ENCODE measurements around the gene PTH2.

Gene PTH2

GRCh38 chr19:49430678-49431329, 7.6 kb upstream of the PTH2 start:
- no peak for FAIRE-seq

DNA sequence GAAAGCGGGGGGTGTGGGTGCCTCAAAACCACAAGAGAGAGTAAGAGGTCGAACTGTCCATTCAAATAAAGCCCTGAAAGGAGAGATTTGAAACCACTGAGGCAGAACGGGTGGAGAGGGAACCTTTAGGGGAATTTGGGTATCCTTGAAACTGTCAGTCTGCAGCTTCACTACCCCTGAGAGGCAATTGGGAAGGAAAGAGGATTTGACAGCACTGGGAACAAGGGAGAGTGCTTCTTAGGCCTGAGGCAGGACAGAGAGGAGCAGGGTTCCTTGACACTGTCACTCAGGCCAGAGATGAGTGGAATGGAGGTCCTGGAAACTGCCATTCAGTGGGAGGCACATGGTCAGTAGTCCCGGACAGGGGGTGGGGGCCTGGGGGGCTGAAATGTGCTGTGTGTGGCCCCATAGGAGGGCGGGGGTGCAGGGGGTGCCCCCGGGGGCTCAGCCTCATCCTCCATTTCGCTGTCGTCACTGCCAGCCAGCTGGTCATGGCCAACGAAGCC, 7.0 kb upstream of the PTH2 start:
- FAIRE-seq = no peak

GRCh38 chr19:49428547-49429451, 5.6 kb upstream of the PTH2 start:
- no peak for FAIRE-seq

DNA sequence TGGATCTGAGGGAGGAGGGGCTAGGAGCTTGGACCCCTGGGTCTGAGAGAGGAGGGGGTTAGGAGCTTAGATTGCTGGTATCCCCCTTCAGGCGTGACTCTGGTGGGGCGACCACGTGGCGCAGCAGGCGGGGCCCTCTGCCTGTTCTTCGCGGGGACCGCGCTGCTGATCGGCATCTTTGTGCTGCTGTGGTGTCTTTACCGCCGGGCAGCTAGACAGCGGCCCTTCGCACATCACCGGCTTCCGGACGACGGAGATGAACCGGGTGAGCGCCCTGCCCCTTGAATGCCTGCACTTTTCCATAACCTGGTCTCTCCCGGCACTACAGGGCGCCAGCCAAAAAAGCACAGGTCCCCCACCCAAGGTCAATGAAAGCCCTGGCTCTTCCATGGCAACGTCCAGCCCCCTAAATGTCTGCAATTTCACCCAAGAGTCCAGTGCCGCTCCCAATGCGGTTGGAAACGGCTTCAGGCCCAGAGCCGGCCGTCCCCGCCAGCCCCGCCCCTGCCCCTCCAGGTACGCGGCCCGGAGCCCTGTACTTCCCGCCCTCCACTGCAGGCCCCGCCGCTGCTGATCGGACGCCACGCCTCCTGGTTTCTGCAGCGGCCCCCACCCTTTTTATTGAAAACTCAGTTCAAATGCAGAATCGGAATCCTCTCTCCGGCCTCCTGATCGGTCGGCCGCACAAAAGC, 4.8 kb upstream of the PTH2 start:
- no peak for FAIRE-seq

DNA sequence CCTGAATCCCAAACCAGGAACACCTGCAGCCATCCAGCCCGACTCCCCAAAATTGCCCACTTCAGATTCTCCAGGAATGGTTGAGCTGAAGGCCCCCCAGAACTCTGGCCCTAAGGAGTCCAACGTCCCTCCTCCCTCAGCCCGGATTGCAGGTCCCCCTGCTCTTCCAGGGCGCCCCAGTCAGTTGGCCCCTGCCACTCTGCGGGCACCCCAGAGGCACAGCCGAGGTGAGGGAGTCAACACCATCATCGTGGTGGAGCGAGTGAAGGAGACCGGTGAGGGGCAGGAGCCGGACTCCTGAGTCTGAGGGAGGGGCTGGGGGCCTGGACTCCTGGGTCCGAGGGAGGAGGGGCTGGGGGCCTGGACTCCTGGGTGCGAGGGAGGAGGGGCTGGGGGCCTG, 4.1 kb upstream of the PTH2 start:
- no peak for FAIRE-seq

- no peak for FAIRE-seq
Observed at GRCh38 chr19:49425922-49426592, 2.8 kb upstream of the PTH2 start.

GRCh38 chr19:49425178-49425577, 1.9 kb upstream of the PTH2 start, which contains the start of gene GFY:
TSS of gene GFY (plus strand) at chr19:49425388. CDS start at chr19:49426431, 1,043 bp downstream.
- no peak for FAIRE-seq

- FAIRE-seq = no peak
Observed at GRCh38 chr19:49423985-49424303, 703 bp upstream of the PTH2 start.

- no peak for FAIRE-seq
Observed at GRCh38 chr19:49422407-49423070, 702 bp downstream of the PTH2 start.

DNA sequence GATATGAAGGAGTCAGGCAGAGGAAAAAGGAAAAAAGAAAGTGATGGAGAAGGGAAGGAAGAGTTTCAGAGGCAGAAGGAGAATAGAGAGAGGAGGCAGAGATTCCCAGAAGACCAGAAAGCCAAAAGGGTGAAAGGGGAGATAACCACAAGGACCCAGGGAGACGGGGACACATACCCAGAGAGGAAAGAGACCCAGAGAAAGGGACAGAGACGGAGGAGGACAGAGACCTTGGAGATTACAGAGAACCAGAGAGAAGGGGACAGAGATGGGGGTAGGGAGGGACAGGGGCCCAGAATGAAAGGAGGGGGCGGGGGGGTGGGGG, 1.4 kb downstream of the PTH2 start:
- FAIRE-seq = no peak

DNA sequence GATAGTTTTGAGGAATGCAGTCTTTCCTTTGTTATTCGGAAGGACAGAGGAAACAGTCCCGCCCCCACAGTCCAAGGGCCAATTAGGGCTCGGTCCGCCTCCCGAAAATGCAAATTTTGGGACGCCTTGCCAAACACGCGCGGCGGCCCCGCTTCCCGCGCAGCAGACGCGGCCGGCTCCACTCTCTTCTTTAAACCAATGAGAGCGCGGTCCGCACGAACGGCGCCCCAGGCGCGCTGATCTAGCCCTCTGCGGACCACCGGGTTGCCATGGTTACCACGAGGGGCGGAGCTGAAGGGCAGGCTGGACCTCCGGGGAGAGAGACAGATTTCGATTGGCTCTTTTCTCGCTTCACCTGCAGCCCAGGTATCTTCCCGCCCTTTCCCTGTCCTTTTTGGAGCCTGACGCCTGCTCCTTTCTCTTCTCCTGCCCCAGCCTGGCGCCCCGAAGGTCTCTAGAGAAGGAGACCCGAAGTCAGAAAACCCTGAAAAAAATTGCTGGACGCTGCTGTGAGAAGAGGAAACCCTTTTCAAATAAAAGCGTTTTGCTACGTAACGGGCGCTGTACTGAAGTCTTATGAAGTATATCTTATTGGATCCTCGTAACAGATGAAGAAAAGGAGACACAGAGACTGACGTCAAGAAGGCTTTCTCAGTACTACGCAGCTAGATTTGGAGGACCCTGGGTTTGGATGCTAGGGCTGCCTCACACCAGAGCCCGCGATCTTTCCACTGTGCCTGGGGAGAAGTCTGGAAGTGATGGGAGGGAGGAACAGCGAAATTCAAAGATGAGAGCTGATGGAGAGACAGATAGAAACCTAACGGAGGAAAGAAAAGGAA, 2.0 kb downstream of the PTH2 start:
- FAIRE-seq = no peak

DNA sequence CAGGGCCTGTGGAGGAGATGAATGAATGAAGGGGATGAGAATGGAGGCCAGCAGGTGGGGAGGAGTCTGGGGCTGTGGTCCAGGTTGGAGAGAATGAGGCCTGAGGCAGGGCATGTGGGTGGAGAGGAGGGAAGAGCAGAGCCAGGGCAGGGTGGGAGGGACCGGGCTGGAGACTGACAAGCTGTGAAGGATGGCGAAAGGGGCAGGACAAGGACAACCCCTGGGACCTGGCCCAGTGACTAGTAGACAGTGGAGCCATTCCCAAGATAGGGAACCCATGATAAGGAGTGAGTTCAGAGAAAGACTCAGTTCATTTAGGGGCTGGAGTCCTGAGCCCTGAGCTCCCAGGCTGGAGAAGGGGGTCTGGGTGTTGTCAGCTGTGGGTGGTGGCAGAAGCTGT, 3.0 kb downstream of the PTH2 start:
- FAIRE-seq = no peak

- FAIRE-seq = no peak
Observed at GRCh38 chr19:49419173-49419572, 4.1 kb downstream of the PTH2 start.

DNA sequence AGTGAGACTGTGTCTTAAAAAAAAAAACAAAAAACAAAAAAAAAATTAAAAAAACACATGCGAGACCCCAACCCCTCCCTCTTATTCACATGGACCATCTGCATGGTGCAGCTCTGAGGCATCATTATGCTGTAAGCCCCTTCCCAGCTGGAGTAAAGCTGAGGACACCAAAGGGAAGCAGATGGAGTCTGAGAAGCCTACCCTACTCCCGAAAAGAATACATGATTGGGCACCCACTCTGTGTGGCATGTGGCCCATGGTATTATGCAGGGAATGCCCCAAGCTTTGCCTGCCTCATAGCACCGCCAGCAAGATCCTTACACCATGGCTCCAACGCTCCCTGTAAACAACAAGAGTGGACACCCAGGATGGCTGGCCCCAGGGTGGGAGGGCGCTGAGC, 4.7 kb downstream of the PTH2 start:
- FAIRE-seq = no peak

DNA sequence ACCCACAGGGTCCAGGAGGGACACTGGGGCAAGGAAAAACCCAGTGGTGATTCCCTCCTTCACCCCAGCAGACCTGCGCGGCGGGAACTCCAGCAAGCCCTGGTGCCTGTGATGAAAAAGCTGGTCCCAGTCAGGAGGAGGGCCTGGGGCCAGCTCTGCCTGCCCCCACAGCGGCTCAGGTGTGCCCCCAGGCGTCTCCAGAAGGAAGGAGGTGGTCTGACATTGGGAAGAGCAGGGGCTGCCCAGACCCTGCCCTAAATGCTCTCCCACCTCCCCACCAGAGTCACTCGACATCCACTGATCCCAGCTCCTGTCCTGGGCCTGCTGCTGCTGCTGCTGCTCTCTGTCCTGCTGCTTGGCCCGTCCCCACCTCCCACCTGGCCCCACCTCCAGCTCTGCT, 6.2 kb downstream of the PTH2 start:
- no peak for FAIRE-seq

- FAIRE-seq = no peak
Observed at GRCh38 chr19:49415810-49416200, 7.4 kb downstream of the PTH2 start.

GRCh38 chr19:49415102-49415809, 8.0 kb downstream of the PTH2 start:
- FAIRE-seq = no peak

GRCh38 chr19:49414256-49414655, 9.0 kb downstream of the PTH2 start:
- FAIRE-seq = no peak

DNA sequence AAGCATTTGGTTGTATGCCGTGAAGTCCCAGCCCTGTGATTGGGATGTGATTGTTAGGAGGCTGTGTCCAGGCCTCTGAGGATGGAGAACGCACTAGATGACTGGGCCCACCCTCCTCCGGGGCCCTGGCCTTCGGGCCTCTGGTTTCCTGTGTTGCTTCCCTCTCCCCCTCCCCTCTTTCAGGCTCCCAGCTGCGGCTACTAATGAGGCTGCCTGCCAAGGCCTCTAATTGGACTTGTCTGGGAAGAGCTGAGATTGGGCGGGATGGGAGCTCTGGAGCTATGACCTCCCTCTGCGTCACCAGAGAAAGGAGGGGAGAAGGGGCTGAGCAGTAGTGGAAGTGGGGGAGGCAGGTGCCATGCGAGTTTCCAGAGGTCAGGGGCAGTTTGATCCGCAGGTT, 9.9 kb downstream of the PTH2 start:
- FAIRE-seq = no peak

GRCh38 chr19:49411681-49412326, 11.4 kb downstream of the PTH2 start:
- no peak for FAIRE-seq

All from colon (tissue), 2 donors.